ENCODE measurements around the gene PDGFRB.

GRCh38 chr5:150146862-150147601 lies 8.6 kb downstream of the PDGFRB start:
- TF ChIP-seq CTCF (IDR thresholded peaks at IDR 0.05) (no peak), POLR2A (IDR thresholded peaks at IDR 0.05) (no peak), POLR2AphosphoS5 (IDR thresholded peaks at IDR 0.05) (no peak)

Measured in breast epithelium (tissue), 3 donors.